Mucosa of descending colon (tissue), 3 donors: ENCODE results near the gene BNIP2. TPM values are rescaled to one million over a fixed set of nuclear protein-coding genes. Genes with fewer than 3 reads are reported as not detected.

ENCODE experiments used
- ATAC-seq: fragments of 200-7000 bp; cut with Tn5 transposase; one replicate; pipeline ENCODE4 v1.9.1; 2020; ENCODE audit warnings: mild to moderate bottlenecking, moderate library complexity
- DNase-seq, 3 donors: peaks; one replicate each; pipeline ENCODE4 v3.0.0-alpha.2; 2020
- H3K36me3 ChIP-seq: fragments of 200-600 bp; one replicate; pipeline ENCODE4 v1.8.0; 2021; ENCODE audit warnings: low read depth, mild to moderate bottlenecking
- H3K4me1 ChIP-seq: fragments of 200-600 bp; one replicate; pipeline ENCODE4 v1.8.0; 2021; ENCODE audit warnings: low read depth, mild to moderate bottlenecking
- H3K4me3 ChIP-seq: fragments of 200-600 bp; one replicate; pipeline ENCODE4 v1.8.0; 2021; ENCODE audit warnings: mild to moderate bottlenecking
- H3K9me3 ChIP-seq: fragments of 200-600 bp; one replicate; pipeline ENCODE4 v1.8.0; 2021; ENCODE audit warnings: mild to moderate bottlenecking
- intact Hi-C, 2 donors: fragments of 100-400 bp; cut with DNase I in 1 of 2; cut with micrococcal nuclease in 1 of 2; formaldehyde crosslinking; loops; one replicate each; pipeline versions ENCODE4 v1.11.0 to v1.11.1; 2022; cut with DNase I, micrococcal nuclease
- total RNA-seq, 3 donors: library from RNA; stranded (reverse); fragmentation: NEBNext Ultra II Directional in 2 of 3; extraction: Animal tissue kit (Norgen Biotek cat#: 25700) in 2 of 3; gene quantifications; one replicate each; pipeline versions ENCODE4 v1.2.1 to v1.2.4, GENCODE V29; 2021 to 2023
- TF ChIP-seq, protein P1 (sequence below): fragments of 200-600 bp; IDR thresholded peaks from one replicate; pipeline ENCODE4 v1.8.0; 2022; ENCODE audit warnings: antibody characterized with exemption, mild to moderate bottlenecking
- donor health status: DM: no; HTN: no; CAD: no; lungs with moderate emphysema.
- donor health status: DM: no; HTN: no; CAD: no.
- donor health status: DM: no; HTN: yes; CAD: no.

Gene BNIP2
- total RNA-seq, 3 donors from 2014 or later, result 59.8 to 98.4 (median 69.9) TPM

DNA sequence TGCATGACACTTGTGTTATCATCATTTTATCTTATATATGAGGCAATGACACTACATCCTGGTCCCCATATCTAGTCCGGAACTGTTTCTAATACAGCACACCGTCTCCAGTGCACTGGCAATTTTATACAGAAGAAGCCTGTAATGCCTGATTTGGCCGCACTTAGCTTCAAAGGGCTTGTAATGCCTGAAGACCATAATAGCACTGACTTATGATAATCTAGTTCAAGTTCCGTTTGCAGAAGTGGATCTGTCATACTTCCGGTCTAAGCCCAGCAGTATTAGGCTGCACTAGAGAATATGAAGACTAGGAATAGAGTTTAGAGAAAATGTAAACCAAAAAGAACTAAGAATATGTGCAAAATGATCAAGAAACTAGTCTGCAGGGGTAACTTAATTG lies 1.3 kb downstream of the BNIP2 start:
- Histone ChIP-seq H3K4me3 (peak overlapping the region; percentile 86), H3K9me3 (no peaks in the 10 kb centered on the region), H3K4me1 (peaks cover 31% of the 10 kb centered on the region), H3K36me3 (no peaks in the 10 kb centered on the region)
- TF ChIP-seq, protein P1, sequence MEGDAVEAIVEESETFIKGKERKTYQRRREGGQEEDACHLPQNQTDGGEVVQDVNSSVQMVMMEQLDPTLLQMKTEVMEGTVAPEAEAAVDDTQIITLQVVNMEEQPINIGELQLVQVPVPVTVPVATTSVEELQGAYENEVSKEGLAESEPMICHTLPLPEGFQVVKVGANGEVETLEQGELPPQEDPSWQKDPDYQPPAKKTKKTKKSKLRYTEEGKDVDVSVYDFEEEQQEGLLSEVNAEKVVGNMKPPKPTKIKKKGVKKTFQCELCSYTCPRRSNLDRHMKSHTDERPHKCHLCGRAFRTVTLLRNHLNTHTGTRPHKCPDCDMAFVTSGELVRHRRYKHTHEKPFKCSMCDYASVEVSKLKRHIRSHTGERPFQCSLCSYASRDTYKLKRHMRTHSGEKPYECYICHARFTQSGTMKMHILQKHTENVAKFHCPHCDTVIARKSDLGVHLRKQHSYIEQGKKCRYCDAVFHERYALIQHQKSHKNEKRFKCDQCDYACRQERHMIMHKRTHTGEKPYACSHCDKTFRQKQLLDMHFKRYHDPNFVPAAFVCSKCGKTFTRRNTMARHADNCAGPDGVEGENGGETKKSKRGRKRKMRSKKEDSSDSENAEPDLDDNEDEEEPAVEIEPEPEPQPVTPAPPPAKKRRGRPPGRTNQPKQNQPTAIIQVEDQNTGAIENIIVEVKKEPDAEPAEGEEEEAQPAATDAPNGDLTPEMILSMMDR, result no peak
- peak in 1 of 3 donors; percentile 29 for DNase-seq
- intact Hi-C loops, result no loop called here
- no peak for ATAC-seq

DNA sequence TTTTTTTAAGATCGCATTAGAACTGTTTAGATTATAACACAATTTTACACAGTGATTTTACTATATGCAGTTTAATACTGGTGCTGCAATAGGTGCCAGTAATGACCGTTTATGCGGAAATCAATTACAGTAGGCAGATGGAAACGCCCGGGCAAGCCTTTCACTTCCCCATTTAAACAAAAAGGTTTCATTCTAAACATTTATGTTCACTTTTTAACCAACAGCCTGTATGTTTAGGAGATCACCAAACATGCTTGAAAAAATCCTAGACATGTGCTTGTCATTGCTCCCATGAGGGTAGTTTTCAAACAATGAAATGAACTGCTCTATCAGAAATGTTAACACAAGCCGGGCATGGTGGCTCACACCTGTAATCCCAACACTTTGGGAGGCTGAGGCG lies 2.7 kb downstream of the BNIP2 start:
- H3K9me3 ChIP-seq, result no peaks in the 10 kb centered on the region
- no peak for ATAC-seq
- no peak overlapping the region for H3K4me3 ChIP-seq
- peaks cover 31% of the 10 kb centered on the region for H3K4me1 ChIP-seq
- TF ChIP-seq, protein P1, result no peak
- H3K36me3 ChIP-seq, result no peaks in the 10 kb centered on the region
- intact Hi-C loops, result no loop called here
- peak in 1 of 3 donors; percentile 26 for DNase-seq

DNA sequence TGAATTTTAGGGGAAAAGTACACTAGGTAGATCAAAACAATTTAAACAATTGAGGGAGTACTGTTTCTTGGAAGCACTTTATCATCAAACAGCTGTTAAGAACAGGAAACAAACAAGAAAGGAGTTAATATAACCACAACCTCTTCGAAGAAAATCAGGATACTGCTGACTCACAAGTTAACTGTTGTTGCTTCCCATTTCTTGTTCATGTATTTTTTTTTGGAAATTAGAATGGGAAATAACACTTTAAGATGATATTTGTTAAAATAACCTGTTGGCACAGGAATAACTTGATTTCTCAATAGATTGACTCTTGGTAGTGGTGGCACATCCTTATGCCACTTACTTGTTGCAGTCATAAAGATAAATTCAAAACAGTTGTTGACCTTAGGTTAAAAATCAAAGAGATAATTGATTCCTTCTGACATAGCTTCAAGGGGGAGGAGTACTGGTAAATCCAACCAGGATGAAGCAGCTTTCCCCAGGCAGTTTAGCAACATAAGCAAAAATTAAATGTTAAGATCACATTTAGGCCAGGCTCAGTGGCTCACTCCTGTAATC lies 3.3 kb downstream of the BNIP2 start:
- intact Hi-C loops, result no loop called here
- no peak for ATAC-seq
- Histone ChIP-seq H3K36me3 (no peaks in the 10 kb centered on the region), H3K4me1 (peaks cover 31% of the 10 kb centered on the region), H3K9me3 (no peaks in the 10 kb centered on the region), H3K4me3 (no peak overlapping the region)
- TF ChIP-seq, protein P1, result no peak
- DNase-seq, result no peak

DNA sequence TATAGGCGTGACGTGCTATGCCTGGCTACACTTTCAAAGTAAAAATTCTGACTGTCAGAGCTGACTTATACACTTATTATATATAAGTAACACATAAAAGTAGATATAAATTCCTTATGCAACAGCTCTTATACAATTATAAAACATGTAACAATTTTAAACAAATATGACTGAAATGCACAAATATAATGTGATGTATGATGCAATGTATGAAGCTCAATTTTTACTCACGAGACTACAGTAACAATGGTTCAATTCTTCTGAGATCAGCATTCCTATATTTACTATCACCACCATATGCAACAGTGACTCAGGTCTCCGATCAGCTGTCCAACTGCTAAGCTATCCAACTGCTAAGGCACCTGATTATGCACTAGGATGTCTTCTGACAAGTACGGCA lies 8.2 kb downstream of the BNIP2 start:
- TF ChIP-seq, protein P1, result no peak
- Histone ChIP-seq H3K4me1 (peaks cover 2% of the 10 kb centered on the region), H3K4me3 (no peak overlapping the region), H3K36me3 (peaks cover 15% of the 10 kb centered on the region), H3K9me3 (no peaks in the 10 kb centered on the region)
- intact Hi-C loops, result no loop called here
- DNase-seq (no peak), ATAC-seq (no peak)

DNA sequence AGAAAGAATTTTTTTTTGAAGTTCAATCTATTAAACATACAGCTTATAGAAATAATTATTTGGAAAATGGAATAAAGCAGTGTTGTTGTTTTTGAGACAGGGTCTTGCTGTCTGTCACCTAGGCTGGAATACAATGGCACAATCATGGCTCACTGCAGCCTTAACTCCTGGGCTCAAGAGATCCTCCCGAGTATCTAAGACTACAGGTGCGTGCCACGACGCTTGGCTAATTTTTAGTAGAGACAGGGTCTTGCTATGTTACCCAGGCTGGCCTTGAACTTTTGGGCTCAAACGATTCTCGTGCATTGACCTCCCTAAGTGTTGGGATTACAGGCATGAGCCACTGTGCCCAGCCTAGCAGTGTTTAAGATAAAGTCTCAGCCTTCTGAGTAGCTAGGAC lies 8.8 kb downstream of the BNIP2 start:
- Histone ChIP-seq H3K4me3 (no peak overlapping the region), H3K9me3 (no peaks in the 10 kb centered on the region), H3K36me3 (peaks cover 17% of the 10 kb centered on the region), H3K4me1 (no peaks in the 10 kb centered on the region)
- no peak for ATAC-seq
- TF ChIP-seq, protein P1, result no peak
- DNase-seq, result no peak
- intact Hi-C loops, result no loop called here

DNA sequence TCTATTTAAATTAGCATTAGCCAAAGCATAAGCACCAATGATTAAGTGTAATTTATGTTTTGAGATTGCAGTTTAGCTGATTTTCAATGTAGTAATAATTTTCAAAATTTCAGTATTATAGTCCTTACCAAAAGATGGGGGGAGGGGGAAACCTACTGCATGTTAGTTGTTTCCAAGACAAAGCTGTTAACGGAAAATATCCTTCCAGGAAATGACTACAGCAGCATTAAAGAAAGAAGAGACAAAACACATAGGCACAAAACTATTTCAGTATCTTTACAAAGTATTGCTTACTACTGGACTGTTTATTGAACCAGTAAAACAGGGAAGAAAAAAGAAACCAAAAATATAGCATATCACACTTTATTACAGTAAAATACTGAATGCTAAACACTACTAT lies 10.5 kb downstream of the BNIP2 start:
- Histone ChIP-seq H3K9me3 (no peaks in the 10 kb centered on the region), H3K4me1 (no peaks in the 10 kb centered on the region), H3K4me3 (no peak overlapping the region), H3K36me3 (peaks cover 17% of the 10 kb centered on the region)
- DNase-seq, result no peak
- TF ChIP-seq, protein P1, result no peak
- intact Hi-C loops, result no loop called here
- no peak for ATAC-seq
